Stimulated activated CD4-positive, alpha-beta T cell treated with anti-CD3 and anti-CD28 coated beads, Interleukin-4, amount 100 ng/mL, for 24 hours (primary cell): Measurements from ENCODE around the gene AKAP7.
"Not testable (repeated sequence)": the region's sequence is repeated elsewhere in the genome, so short reads cannot be mapped to it uniquely, and the experiment has no call there.

Experiments
- DNase-seq: peaks from one replicate; pipeline ENCODE4 v3.0.0-alpha.2; 2020

AKAP7 gene

DNA sequence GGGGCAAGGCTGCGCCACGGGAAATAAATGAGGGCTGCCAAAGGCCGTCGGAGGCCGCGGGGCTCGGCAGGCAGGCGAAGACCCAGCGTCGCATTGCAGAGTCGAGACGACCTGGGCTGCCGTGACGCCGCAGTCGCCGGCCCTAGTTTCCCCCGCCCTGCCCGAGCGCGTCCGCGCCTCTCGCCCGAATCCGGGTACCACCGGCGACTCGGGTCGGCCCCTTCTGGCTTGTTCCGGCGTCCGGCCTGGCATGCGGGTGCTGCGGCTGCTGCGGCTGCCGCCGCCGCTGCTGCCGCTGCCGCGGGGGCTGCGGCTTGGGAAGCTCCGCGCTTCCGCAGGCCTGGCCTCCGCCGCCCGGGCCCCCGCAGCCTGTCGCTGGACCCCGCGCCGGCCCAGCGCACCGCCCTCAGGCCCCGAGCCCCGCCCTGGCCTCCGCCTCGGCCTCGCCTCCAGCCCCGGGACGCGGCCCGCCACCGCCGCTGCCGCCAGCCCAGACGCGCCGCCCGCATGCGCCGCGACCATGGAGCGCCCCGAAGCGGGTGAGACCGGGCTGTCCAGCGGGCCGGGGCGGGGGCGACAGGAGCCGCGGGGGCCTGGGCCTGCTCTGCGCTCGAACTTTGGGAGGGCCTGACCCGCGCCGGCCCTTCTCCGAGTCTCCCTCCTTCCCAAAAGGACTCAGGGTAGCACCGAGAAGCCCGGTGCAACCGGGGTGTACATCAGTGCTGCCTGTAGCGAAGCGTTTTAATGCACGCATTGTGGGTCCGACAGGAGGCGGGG is at the start of gene AKAP7:
Gene AKAP7 (plus strand): TSS at position 224 of the 777 bp plus-strand sequence. CDS start 297 bp downstream, at position 521.
- peak; percentile 55 for DNase-seq

- not testable (repeated sequence) for DNase-seq
Observed at GRCh38 chr6:131090339-131090738, 44.9 kb upstream of the AKAP7 start.

GRCh38 chr6:131091944-131092343 is 43.3 kb upstream of the AKAP7 start:
- not testable (repeated sequence) for DNase-seq

DNA sequence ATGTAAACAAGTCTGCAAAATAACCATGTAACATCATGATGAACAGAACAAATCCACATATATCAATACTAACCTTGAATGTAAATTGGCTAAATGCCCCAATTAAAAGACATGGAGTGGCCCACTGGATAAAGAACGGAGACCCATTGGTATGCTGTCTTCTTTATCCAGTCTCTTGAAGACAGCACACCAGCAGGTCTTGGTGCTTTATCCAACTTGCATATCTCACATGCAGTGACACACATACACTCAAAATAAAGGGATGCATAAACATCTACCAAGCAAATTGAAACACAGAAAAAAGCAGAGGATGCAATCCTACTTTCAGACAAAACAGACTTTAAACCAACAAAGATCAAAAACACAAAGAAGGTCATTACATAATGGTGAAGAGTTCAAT is 41.9 kb upstream of the AKAP7 start:
- no peak for DNase-seq

GRCh38 chr6:131096786-131097185 is 38.5 kb upstream of the AKAP7 start:
- no peak for DNase-seq

DNA sequence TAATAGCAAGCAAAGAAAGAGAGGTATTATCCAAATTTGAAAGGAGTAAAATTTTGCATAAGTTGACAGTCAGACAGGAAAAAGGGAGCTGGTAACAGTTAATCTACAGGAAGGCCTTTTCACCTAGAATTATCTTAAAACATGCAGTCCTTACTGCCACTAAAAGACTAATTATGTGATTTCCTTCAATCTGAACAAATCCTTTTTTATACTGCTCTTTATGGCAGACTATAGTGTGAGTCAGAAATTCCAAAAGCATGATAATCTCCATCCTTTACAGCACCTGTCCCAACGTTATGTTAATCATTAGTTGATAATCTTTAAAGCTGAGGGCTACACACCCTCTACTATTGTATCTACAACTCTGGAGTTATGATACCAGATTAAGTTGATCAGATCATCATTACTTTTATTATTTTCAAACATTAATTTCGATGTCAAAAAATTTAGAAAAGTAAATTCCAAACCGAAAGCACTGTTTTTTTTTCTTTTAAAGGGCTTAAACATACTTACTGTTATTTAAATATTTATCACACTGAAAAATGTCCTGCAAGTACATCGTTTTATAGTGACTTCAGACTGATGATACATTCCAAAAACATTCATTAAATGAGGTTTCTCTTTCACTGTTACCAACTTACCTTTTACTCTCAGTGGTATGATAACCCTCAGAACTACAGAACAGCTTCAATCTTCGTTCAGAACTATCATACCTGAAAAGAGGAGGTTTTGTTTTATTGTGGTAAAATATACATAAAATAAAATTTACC is 33.2 kb upstream of the AKAP7 start:
- DNase-seq = no peak

DNA sequence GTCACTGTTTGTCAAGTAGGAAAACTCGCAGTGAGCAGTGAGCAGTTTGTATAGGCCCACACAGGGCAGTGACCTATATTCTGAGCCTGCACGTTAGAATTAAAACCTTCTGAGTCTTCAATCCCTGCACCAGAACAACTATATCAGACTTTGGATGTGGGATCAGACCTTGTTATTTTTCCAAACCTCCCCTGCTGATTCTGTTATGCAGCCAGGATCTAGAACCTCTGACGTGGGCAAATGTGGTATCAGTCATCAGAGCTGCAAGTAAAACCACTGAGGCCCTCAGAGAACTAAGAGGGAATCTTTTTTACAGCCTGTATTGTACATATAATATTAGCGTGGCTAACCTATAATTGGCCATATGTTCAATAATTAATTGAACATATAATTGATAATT is 32.0 kb upstream of the AKAP7 start:
- no peak for DNase-seq

GRCh38 chr6:131103901-131104300 is 31.4 kb upstream of the AKAP7 start:
- DNase-seq = no peak

GRCh38 chr6:131107151-131107550 is 28.1 kb upstream of the AKAP7 start:
- no peak for DNase-seq

- DNase-seq = no peak
Observed at GRCh38 chr6:131112249-131112648, 23.0 kb upstream of the AKAP7 start.

DNA sequence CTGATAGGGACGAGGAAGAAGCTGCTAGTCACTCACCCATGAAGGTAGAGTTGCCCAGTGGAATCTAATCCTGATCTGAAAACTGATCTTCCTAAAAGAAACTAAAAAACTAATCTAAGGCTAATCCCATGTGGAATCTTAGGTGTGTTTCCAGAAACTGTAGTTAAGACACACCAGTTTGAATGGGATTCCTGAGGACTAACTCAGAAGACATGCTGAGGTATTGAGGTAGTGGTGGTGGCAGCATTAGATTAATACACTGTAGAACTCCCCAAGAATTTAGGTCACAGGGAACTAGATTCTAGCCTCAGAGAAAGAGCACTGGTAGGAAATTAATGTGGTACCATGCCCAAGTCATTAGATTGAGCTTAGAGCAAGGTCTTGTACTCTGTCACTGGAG is 19.6 kb upstream of the AKAP7 start:
- no peak for DNase-seq

GRCh38 chr6:131116321-131116720 is 18.9 kb upstream of the AKAP7 start:
- DNase-seq = no peak

DNA sequence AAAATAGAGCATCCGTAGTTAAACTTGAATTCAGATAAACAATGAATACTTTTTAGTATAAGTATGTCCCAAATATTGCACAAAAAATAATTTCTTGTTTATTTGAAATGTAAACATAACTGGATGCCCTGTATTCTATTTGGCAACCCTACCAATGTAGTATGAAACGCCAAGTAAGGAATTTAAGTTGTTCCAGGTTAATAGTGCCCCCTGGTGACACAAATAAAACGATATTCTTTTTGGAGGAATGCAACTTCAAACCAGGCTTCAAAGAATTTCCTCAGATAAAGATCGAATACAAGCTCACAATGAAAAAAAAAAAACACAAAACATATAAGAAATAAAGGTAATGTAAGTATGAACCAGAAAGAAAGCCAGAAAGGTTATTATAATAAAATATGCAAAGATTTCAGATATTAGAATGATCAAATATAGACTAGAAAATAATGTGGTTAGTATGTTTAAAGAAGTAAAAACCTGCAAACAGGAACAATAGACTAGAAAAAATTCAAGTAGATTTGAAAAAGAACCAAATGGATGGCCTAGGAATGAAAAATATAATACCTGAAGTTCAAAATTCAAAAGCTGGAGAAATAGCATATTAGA is 18.4 kb upstream of the AKAP7 start:
- DNase-seq = no peak

DNA sequence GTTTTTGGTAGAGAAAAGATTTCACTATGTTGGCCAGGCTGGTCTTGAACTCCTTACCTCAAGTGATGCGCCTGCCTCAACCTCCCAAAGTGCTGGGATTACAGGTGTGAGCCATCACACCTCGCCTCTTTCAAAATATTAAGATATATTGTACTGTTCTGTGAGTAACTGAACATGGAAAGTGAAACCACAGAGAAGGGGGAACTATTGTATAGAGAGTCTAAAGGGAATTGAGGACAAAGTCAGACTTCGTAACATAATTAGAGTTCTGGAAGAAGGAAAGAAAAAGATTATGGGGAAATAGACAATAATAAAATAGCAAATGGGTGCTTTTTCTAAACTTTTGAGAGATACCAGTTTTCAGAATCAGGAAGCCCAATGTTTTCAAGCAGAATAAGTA is 17.4 kb upstream of the AKAP7 start:
- DNase-seq = no peak

- DNase-seq = no peak
Observed at GRCh38 chr6:131122007-131122406, 13.3 kb upstream of the AKAP7 start.

- DNase-seq = no peak
Observed at GRCh38 chr6:131122516-131122915, 12.8 kb upstream of the AKAP7 start.

- no peak for DNase-seq
Observed at GRCh38 chr6:131124336-131125071, 10.8 kb upstream of the AKAP7 start.

DNA sequence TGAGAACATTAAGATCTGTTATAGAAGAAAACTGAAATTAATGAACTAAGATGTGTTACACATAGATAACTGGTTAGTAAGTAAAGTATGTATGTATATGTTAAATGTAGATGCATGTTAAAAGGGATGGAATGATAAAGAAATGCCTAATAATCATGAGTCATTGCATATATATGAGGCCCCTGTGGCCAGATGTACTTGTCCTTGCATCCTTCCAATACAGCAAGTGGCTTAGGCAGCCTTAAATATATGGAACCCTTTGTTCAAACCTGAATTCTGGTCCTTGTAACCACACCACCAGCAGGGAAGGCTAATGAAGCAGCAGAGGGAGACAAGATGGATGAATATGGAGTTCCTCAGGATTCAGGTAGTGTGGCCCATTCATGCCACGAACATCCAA is 9.8 kb upstream of the AKAP7 start:
- no peak for DNase-seq

DNA sequence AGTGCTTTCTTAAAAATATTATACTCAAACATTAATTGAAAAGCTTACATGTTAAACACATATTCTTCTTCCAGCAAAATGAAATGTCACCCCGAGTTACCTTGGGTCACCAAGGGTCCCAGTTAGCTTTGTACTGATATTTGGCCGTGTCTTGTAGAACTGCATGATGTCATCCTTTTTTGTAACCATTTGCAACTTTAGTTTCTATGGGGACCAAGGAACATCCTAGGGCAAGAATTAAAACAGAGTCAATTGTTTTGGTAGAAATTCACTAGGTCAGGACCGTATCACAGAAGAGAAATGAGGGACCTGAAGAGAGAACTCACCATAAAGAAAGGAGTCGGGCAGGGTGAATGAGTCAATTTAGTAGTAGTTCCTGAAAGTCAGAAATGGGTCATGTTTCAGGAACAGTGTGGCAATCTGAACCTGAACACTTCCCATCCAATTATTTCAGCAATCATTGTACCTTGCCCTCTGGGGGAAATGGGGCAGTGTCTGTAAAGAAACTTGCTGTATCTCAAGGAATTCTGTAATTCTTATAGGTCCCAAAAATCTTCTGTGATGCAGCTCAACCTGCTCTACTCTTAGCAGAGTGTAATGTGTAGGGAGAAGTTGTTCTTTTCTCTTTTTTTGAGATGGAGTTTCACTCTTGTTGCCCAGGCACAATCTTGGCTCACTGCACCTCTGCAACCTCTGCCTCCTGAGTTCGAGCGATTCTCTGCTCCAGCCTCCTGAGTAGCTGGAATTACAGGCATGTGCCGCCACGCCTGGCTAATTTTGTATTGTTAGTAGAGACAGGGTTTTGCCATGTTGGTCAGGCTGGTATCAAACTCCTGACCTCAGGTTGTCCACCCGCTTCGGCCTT is 5.3 kb upstream of the AKAP7 start:
- no peak for DNase-seq

DNA sequence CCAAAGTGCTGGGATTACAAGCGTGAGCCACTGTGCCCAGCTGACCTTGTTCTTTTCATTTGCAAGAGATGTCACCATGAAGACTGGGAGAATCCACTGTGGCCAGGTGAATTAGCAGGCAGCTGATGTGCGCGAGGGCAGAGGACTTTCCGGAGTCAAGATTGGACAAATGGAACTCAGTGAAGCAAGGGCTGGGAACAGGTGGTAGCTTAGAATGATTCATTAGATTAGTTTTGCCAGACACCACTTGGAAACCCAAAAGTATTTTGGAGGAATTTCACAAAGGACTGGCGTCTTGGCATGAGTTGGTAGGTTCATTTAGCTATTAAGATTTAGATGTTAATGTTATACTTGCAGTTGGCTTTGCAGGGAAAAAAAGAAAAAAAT is 4.7 kb upstream of the AKAP7 start:
- DNase-seq = no peak

GRCh38 chr6:131132360-131132759 is 2.9 kb upstream of the AKAP7 start:
- DNase-seq = no peak
